HFF-Myc (cell line): Measurements from ENCODE around the gene ASIC1.

Experiments
- DNase-seq: peaks from one replicate; pipeline ENCODE4 v3.0.0-alpha.2; 2011; ENCODE audit warnings: low read depth; ENCODE audit errors: extremely low read depth
- H3K4me3 ChIP-seq: replicated peaks from 2 replicates; pipeline ENCODE4 v1.5.1; 2011; ENCODE audit warnings: low read depth, mild to moderate bottlenecking, control low read depth, low read length
- TF ChIP-seq, protein P1 (sequence below): IDR thresholded peaks from 2 replicates; pipeline ENCODE4 v1.5.1; 2012; ENCODE audit warnings: mild to moderate bottlenecking, low read depth, low read length, control low read depth; ENCODE audit errors: missing control alignments

The ASIC1 gene

DNA sequence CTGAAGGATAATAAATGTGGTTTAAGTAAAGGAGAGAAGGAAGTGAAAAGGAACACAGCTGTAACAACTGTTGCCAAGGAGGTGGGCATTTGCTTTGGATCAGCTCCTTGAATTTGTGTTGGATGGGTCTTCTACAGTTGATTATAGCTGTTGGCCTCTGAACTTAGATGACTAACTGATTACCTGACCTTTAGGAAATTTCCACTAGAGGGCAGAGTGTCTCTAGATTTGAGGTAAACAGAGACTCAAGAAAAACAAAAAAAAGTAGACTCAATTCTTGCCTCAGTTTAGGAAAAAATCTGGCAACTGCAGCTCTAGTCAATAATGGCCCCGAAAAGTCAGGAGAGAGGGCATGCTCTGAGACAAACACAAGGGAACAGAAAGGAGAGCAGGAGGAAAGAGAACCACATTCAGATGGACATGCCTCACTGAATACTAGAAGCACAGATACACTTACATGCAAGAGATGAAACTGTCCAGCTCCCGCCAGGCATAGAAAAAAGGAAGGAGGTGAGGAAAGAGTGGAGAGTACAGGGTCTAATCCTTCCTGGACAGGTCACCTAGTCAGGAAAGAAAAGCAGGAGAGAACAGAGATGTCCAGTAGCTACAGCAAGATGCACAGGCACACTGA, 75.2 kb downstream of the ASIC1 start:
- TF ChIP-seq, protein P1, sequence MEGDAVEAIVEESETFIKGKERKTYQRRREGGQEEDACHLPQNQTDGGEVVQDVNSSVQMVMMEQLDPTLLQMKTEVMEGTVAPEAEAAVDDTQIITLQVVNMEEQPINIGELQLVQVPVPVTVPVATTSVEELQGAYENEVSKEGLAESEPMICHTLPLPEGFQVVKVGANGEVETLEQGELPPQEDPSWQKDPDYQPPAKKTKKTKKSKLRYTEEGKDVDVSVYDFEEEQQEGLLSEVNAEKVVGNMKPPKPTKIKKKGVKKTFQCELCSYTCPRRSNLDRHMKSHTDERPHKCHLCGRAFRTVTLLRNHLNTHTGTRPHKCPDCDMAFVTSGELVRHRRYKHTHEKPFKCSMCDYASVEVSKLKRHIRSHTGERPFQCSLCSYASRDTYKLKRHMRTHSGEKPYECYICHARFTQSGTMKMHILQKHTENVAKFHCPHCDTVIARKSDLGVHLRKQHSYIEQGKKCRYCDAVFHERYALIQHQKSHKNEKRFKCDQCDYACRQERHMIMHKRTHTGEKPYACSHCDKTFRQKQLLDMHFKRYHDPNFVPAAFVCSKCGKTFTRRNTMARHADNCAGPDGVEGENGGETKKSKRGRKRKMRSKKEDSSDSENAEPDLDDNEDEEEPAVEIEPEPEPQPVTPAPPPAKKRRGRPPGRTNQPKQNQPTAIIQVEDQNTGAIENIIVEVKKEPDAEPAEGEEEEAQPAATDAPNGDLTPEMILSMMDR: peak; percentile 23
- no peak for DNase-seq
- no peak overlapping the region for H3K4me3 ChIP-seq
